Esophagus squamous epithelium (tissue), 5 donors: ENCODE results near the gene ANO6. TPM values are rescaled to one million over a fixed set of nuclear protein-coding genes. Genes with fewer than 3 reads are reported as not detected.

ENCODE experiments used
- DNase-seq: peaks from one replicate; lab custom pipeline; 2025; lab: John Stamatoyannopoulos, UW
- H3K27ac ChIP-seq, 4 donors: fragments of 200-600 bp; sonication (generic); one replicate each; pipeline ENCODE4 v1.5.1; 2016 to 2019; ENCODE audit warnings: mild to moderate bottlenecking in 1 of 4
- H3K27me3 ChIP-seq, 4 donors: fragments of 200-600 bp; sonication (generic); 1 replicate in 3 of 4; 2 replicates in 1 of 4; pipeline versions ENCODE4 v1.5.1 to v1.6.0; 2017 to 2021; ENCODE audit warnings: antibody characterized with exemption in 1 of 4
- H3K36me3 ChIP-seq, 3 donors: fragments of 200-600 bp; sonication (generic); one replicate each; pipeline ENCODE4 v1.5.1; 2016 to 2019
- H3K4me1 ChIP-seq, 3 donors: fragments of 200-600 bp; sonication (generic); one replicate each; pipeline ENCODE4 v1.5.1; 2017 to 2019
- H3K4me3 ChIP-seq, 4 donors: fragments of 200-600 bp; sonication (generic); 1 replicate in 3 of 4; 2 replicates in 1 of 4; pipeline ENCODE4 v1.5.1; 2016 to 2019; ENCODE audit warnings: mild to moderate bottlenecking in 2 of 4, moderate library complexity in 1 of 4
- H3K9me3 ChIP-seq, 3 donors: fragments of 200-600 bp; sonication (generic); one replicate each; pipeline ENCODE4 v1.5.1; 2016 to 2019
- CTCF ChIP-seq, 6 experiments: fragments of 450-650 bp in 4 of 6; fragments of 200-600 bp in 2 of 6; sonication (generic) in 2 of 6; IDR thresholded peaks; one replicate each; pipeline ENCODE4 v1.5.1; 2016 to 2019; ENCODE audit warnings: antibody characterized with exemption in 6 of 6, mild to moderate bottlenecking in 4 of 6, moderate library complexity in 4 of 6
- POLR2A ChIP-seq, 4 donors: fragments of 450-650 bp; IDR thresholded peaks; one replicate each; pipeline ENCODE4 v1.6.1; 2017; ENCODE audit warnings: antibody characterized with exemption in 4 of 4, mild to moderate bottlenecking in 4 of 4, moderate library complexity in 3 of 4
- WGBS, 2 donors: methylation state at CpG; one replicate each; pipeline ENCODE4 v1.1.5; 2018; 5-methylcytosine and 5-hydroxymethylcytosine counted together
- intact Hi-C: fragments of 100-400 bp; cut with DNase I; formaldehyde crosslinking; loops from one replicate; pipeline ENCODE4 v1.15.0; 2022
- total RNA-seq, 4 donors: library from RNA; depleted of rRNA; stranded (reverse); fragments of >200 nt; gene quantifications; one replicate each; pipeline ENCODE4 v1.1.0, GENCODE V29; 2016
- donor health status: DM: yes; HTN: yes; CAD: no.

The ANO6 gene
- total RNA-seq, 4 donors from 2014 or later = 13.0 to 40.8 (median 25.1) TPM

- H3K4me1 ChIP-seq = no peaks in the 10 kb centered on the region
- no peak overlapping the region for H3K27ac ChIP-seq
- TF ChIP-seq CTCF (IDR thresholded peaks at IDR 0.05) = no peak
- no peak for TF ChIP-seq POLR2A (IDR thresholded peaks at IDR 0.05)
- H3K36me3 ChIP-seq = peaks cover 0 to 86% (median 10%) of the 10 kb centered on the region in 3 donors
- WGBS, 2 donors = 68 to 69% methylated on average over 1 of the region's 1 CpG
- H3K9me3 ChIP-seq = no peaks in the 10 kb centered on the region
- no peaks in the 10 kb centered on the region for H3K27me3 ChIP-seq
- H3K4me3 ChIP-seq = no peak overlapping the region
- intact Hi-C loops = no loop called here
- no peak for DNase-seq
These were observed 208.0 kb downstream of the ANO6 start for GRCh38 chr12:45423931-45424330.

GRCh38 chr12:45425426-45425825 is 209.5 kb downstream of the ANO6 start:
- WGBS, 2 donors = 90 to 95% methylated on average over 4 of the region's 4 CpGs
- TF ChIP-seq POLR2A (IDR thresholded peaks at IDR 0.05) (no peak), CTCF (IDR thresholded peaks at IDR 0.05) (no peak)
- no peak overlapping the region for H3K27ac ChIP-seq
- no peaks in the 10 kb centered on the region for H3K9me3 ChIP-seq
- no peak for DNase-seq
- H3K4me1 ChIP-seq = no peaks in the 10 kb centered on the region
- H3K36me3 ChIP-seq = peaks cover 0 to 95% (median 10%) of the 10 kb centered on the region in 3 donors
- intact Hi-C loops = no loop called here
- no peak overlapping the region for H3K4me3 ChIP-seq
- H3K27me3 ChIP-seq = no peaks in the 10 kb centered on the region

GRCh38 chr12:45426294-45426693 is 210.4 kb downstream of the ANO6 start:
- 89 to 93% methylated on average over 4 of the region's 4 CpGs for WGBS, 2 donors
- intact Hi-C loops = no loop called here
- Histone ChIP-seq H3K27me3 (no peaks in the 10 kb centered on the region), H3K36me3 (peaks cover 0 to 95% (median 10%) of the 10 kb centered on the region in 3 donors), H3K4me3 (no peak overlapping the region), H3K9me3 (no peaks in the 10 kb centered on the region), H3K27ac (no peak overlapping the region), H3K4me1 (no peaks in the 10 kb centered on the region)
- no peak for TF ChIP-seq POLR2A (IDR thresholded peaks at IDR 0.05)
- DNase-seq = no peak

- H3K9me3 ChIP-seq = no peaks in the 10 kb centered on the region
- no peak overlapping the region for H3K4me3 ChIP-seq
- no peaks in the 10 kb centered on the region for H3K27me3 ChIP-seq
- intact Hi-C loops = no loop called here
- H3K27ac ChIP-seq = no peak overlapping the region
- WGBS, 2 donors = 96 to 98% methylated on average over 4 of the region's 4 CpGs
- H3K4me1 ChIP-seq = no peaks in the 10 kb centered on the region
- DNase-seq = no peak
- H3K36me3 ChIP-seq = peaks cover 0 to 94% (median 10%) of the 10 kb centered on the region in 3 donors
- TF ChIP-seq POLR2A (IDR thresholded peaks at IDR 0.05) (no peak), CTCF (IDR thresholded peaks at IDR 0.05) (no peak)
These were observed 211.1 kb downstream of the ANO6 start for GRCh38 chr12:45427042-45427441.

GRCh38 chr12:45429831-45430230 is 213.9 kb downstream of the ANO6 start:
- H3K9me3 ChIP-seq = no peaks in the 10 kb centered on the region
- DNase-seq = no peak
- 100% methylated on average over 1 of the region's 1 CpG for WGBS, 2 donors
- no peak overlapping the region for H3K4me3 ChIP-seq
- H3K36me3 ChIP-seq = peaks cover 0 to 66% (median 0%) of the 10 kb centered on the region in 3 donors
- intact Hi-C loops = no loop called here
- H3K27me3 ChIP-seq = no peaks in the 10 kb centered on the region
- no peaks in the 10 kb centered on the region for H3K4me1 ChIP-seq
- no peak overlapping the region for H3K27ac ChIP-seq
- TF ChIP-seq POLR2A (IDR thresholded peaks at IDR 0.05) (no peak), CTCF (IDR thresholded peaks at IDR 0.05) (no peak)

- 88 to 91% methylated on average over 5 of the region's 5 CpGs for WGBS, 2 donors
- H3K4me1 ChIP-seq = no peaks in the 10 kb centered on the region
- H3K9me3 ChIP-seq = no peaks in the 10 kb centered on the region
- H3K27ac ChIP-seq = no peak overlapping the region
- H3K36me3 ChIP-seq = peaks cover 0 to 55% (median 0%) of the 10 kb centered on the region in 3 donors
- TF ChIP-seq POLR2A (IDR thresholded peaks at IDR 0.05) (no peak), CTCF (IDR thresholded peaks at IDR 0.05) (no peak)
- no peak overlapping the region for H3K4me3 ChIP-seq
- H3K27me3 ChIP-seq = no peaks in the 10 kb centered on the region
- intact Hi-C loops = no loop called here
- DNase-seq = no peak
These were observed 215.2 kb downstream of the ANO6 start for GRCh38 chr12:45431126-45431525.
